B cell (primary cell): ENCODE data around the gene FMN1.

Experiments used
- CTCF ChIP-seq: fragments of 200-600 bp; IDR thresholded peaks from one replicate; pipeline ENCODE4 v1.8.0; 2022; ENCODE audit warnings: antibody characterized with exemption, mild to moderate bottlenecking
- EZH2 ChIP-seq: IDR thresholded peaks from 2 replicates; pipeline ENCODE4 v1.6.1; 2012; ENCODE audit warnings: borderline replicate concordance, low read depth, mild to moderate bottlenecking, moderate library complexity, low read length; ENCODE audit not compliant: insufficient read depth, poor library complexity, severe bottlenecking

DNA sequence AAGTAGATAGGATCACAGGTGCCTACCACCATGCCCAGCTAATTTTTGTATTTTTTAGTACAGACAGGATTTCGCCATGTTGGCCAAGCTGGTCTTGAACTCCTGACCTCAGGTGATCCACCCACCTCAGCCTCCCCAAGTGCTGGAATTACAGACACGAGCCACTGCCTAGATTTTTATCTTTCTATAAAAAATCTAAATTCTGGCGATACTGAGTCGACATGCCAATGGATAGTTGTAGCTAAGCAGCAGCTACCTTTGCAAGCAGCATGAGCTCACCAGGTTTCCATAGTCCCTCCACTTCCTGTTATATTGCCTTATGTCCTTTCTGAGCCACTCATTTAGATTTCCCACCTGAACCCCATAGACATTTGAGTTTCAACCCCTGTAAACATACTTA lies 13.1 kb upstream of the FMN1 start:
- TF ChIP-seq CTCF (no peak), EZH2 (no peak)
